HepG2 (cell line): ENCODE measurements around the gene RTBDN. TPM values are rescaled to one million over a fixed set of nuclear protein-coding genes. Genes with fewer than 3 reads are reported as not detected.

Source experiments
- CEBPG ChIP-seq: IDR thresholded peaks from 2 replicates; pipeline ENCODE4 v1.6.1; 2016
- CREM ChIP-seq, 2 experiments: sonication (generic) in 1 of 2; formaldehyde crosslinking in 1 of 2; IDR thresholded peaks; 2 replicates each; pipeline versions ENCODE4 v1.4.0 to v1.6.1; 2016 to 2020; ENCODE audit warnings: antibody characterized with exemption in 1 of 2, mild to moderate bottlenecking in 1 of 2, missing genetic modification reagents in 1 of 2
- JUND ChIP-seq: sonication (generic); formaldehyde crosslinking; IDR thresholded peaks from 2 replicates; pipeline ENCODE4 v1.8.0; 2022; ENCODE audit warnings: mild to moderate bottlenecking, missing genetic modification reagents
- KAT2B ChIP-seq: fragments of 150-350 bp; IDR thresholded peaks from 2 replicates; pipeline ENCODE4 v1.6.1; 2014; ENCODE audit warnings: low read depth, low read length, borderline replicate concordance
- MED8 ChIP-seq: sonication (generic); formaldehyde crosslinking; IDR thresholded peaks from 2 replicates; pipeline ENCODE4 v1.8.1; 2023; ENCODE audit warnings: mild to moderate bottlenecking, missing genetic modification reagents; ENCODE audit not compliant: insufficient replicate concordance
- MNT ChIP-seq: fragments of 450-650 bp; IDR thresholded peaks from 2 replicates; pipeline ENCODE4 v1.6.1; 2016
- MTA3 ChIP-seq: sonication (generic); formaldehyde crosslinking; IDR thresholded peaks from 2 replicates; pipeline ENCODE4 v1.4.0; 2020; ENCODE audit warnings: missing genetic modification reagents
- NFYB ChIP-seq: sonication (generic); formaldehyde crosslinking; IDR thresholded peaks from 2 replicates; pipeline ENCODE4 v1.4.0; 2020; ENCODE audit warnings: missing genetic modification reagents
- RARA ChIP-seq: IDR thresholded peaks from 2 replicates; pipeline ENCODE4 v1.6.1; 2016; ENCODE audit warnings: missing genetic modification reagents, missing compliant biosample characterization
- RNF219 ChIP-seq: sonication (generic); formaldehyde crosslinking; IDR thresholded peaks from 2 replicates; pipeline ENCODE4 v1.5.0; 2020; ENCODE audit warnings: mild to moderate bottlenecking, missing genetic modification reagents
- SPEN ChIP-seq: sonication (generic); formaldehyde crosslinking; IDR thresholded peaks from 2 replicates; pipeline ENCODE4 v1.5.1; 2020; ENCODE audit warnings: low read depth, mild to moderate bottlenecking, missing genetic modification reagents
- ZFP41 ChIP-seq: sonication (generic); formaldehyde crosslinking; IDR thresholded peaks from 2 replicates; pipeline ENCODE4 v1.4.0; 2020; ENCODE audit warnings: mild to moderate bottlenecking, missing genetic modification reagents, borderline replicate concordance
- ZFY ChIP-seq: sonication (generic); formaldehyde crosslinking; IDR thresholded peaks from 2 replicates; pipeline ENCODE4 v1.4.0; 2020; ENCODE audit warnings: missing genetic modification reagents
- ZMAT5 ChIP-seq: sonication (generic); formaldehyde crosslinking; IDR thresholded peaks from 2 replicates; pipeline ENCODE4 v1.5.0; 2020; ENCODE audit warnings: mild to moderate bottlenecking, low read depth, missing genetic modification reagents, borderline replicate concordance
- ZNF205 ChIP-seq: IDR thresholded peaks from 2 replicates; pipeline ENCODE4 v1.6.1; 2018; ENCODE audit warnings: missing biosample characterization, missing genetic modification reagents
- ZNF224 ChIP-seq: sonication (generic); formaldehyde crosslinking; IDR thresholded peaks from 2 replicates; pipeline ENCODE4 v1.5.0; 2020; ENCODE audit warnings: mild to moderate bottlenecking, missing genetic modification reagents
- ZNF468 ChIP-seq: sonication (generic); formaldehyde crosslinking; IDR thresholded peaks from 2 replicates; pipeline ENCODE4 v1.8.0; 2022; ENCODE audit warnings: mild to moderate bottlenecking, moderate library complexity, missing genetic modification reagents
- ZNF607 ChIP-seq: sonication (generic); formaldehyde crosslinking; IDR thresholded peaks from 2 replicates; pipeline ENCODE4 v1.5.1; 2020; ENCODE audit warnings: missing genetic modification reagents, mild to moderate bottlenecking, borderline replicate concordance
- ZNF704 ChIP-seq: sonication (generic); formaldehyde crosslinking; IDR thresholded peaks from 2 replicates; pipeline ENCODE4 v1.8.1; 2023; ENCODE audit warnings: mild to moderate bottlenecking, inconsistent platforms, moderate library complexity, missing genetic modification reagents, borderline replicate concordance
- ZNF749 ChIP-seq: sonication (generic); formaldehyde crosslinking; IDR thresholded peaks from 2 replicates; pipeline ENCODE4 v1.8.0; 2022; ENCODE audit warnings: mild to moderate bottlenecking, missing genetic modification reagents, moderate library complexity, borderline replicate concordance
- ZNF788 ChIP-seq: sonication (generic); formaldehyde crosslinking; IDR thresholded peaks from 2 replicates; pipeline ENCODE4 v1.5.0; 2020; ENCODE audit warnings: mild to moderate bottlenecking, missing genetic modification reagents, borderline replicate concordance
- polyA plus RNA-seq, 8 experiments: library from polyadenylated mRNA; depleted of rRNA in 3 of 8; stranded (reverse) in 7 of 8; unstranded in 1 of 8; fragments of >200 nt; fragmentation: Illumina TruSeq in 4 of 8; extraction: Trizol in 4 of 8; gene quantifications; 2 replicates each; pipeline versions ENCODE4 v1.2.1 to v1.2.3, GENCODE V29; 2011 to 2016; ENCODE audit warnings: low read depth in 4 of 8, missing spikeins in 1 of 8, mixed read lengths in 1 of 8; ENCODE audit not compliant: insufficient read depth in 1 of 8
- total RNA-seq, 5 experiments: library from RNA; depleted of rRNA; stranded (reverse); fragments of >200 nt; fragmentation: Illumina TruSeq; extraction: Trizol; gene quantifications; 2 replicates each; pipeline ENCODE4 v1.2.3, GENCODE V29; 2016; ENCODE audit warnings: low read depth in 1 of 5
- TF ChIP-seq, protein P1 (sequence below): sonication (generic); formaldehyde crosslinking; IDR thresholded peaks from 2 replicates; pipeline ENCODE4 v1.8.0; 2022; ENCODE audit warnings: low read depth, missing genetic modification reagents

RTBDN gene
- total and polyA plus RNA-seq, 2 of the 13 experiments (the other 11 are each of a cell fraction or from before 2014, with no cell fraction given) = 0.27 to 0.48 TPM

DNA sequence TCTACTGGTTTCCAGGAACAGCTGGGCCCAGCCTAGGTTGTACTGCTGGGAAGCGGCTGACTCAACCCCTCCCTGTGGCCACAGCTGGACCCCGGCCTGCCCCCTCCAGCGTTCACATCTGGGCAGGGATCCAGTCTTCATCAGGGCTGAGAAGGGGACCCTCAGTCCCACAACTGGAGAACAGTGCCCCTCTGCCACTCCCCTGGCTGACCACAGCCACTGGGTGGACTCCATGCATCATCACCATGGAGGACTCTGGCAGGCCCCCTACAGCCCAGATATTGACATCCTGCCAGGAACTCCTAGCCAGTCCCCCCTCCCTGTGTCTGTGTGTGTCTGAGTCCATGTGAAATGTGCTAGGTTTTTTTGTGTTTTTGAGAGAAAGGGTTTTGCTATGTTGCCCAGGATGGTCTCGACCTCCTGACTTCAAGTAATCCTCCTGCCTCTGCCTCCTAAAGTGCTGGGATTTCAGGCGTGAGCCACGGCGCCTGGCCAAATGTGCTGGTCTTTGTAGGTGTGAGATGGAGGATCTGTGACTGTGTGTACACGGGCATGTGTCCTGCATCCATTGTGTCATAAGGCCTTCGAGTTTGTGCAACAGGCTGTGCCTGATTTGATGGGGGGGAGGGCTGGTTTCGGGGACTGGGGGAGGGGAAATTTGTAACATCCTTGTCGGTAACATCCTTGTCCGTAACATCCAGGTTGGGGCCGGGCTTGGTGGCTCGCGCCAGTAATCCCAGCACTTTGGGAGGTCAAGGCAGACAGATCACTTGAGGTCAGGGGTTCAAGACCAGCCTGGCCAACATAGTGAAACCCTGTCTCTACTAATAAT lies 55.0 kb downstream of the RTBDN start (continued):
- no peak for TF ChIP-seq ZNF205 (CRISPR knock-in tag)
- TF ChIP-seq MTA3 (CRISPR knock-in tag) = no peak
- TF ChIP-seq MNT = no peak
- no peak for TF ChIP-seq MED8 (CRISPR knock-in tag)
- TF ChIP-seq JUND (CRISPR knock-in tag) = no peak
- TF ChIP-seq ZFP41 (CRISPR knock-in tag) = 0 out of 2 replicates have a peak, but pooled peaks have one; percentile 23
- no peak for TF ChIP-seq SPEN (CRISPR knock-in tag)
- peak; percentile 20; the same call in 1 of the 2 replicates for TF ChIP-seq CREM (IDR thresholded peaks at IDR 0.05)
- no peak for TF ChIP-seq CREM (CRISPR knock-in tag; IDR thresholded peaks at IDR 0.05)
- TF ChIP-seq ZNF607 (CRISPR knock-in tag) = no peak
- TF ChIP-seq ZNF224 (CRISPR knock-in tag) = 0 out of 2 replicates have a peak, but pooled peaks have one; percentile 46
- no peak for TF ChIP-seq ZNF704
- TF ChIP-seq NFYB (CRISPR knock-in tag) = no peak
- TF ChIP-seq ZMAT5 (CRISPR knock-in tag) = no peak
- TF ChIP-seq RARA (CRISPR knock-in tag) = no peak
- TF ChIP-seq RNF219 (CRISPR knock-in tag) = no peak
- TF ChIP-seq ZFY (CRISPR knock-in tag) = no peak
- 0 out of 2 replicates have a peak, but pooled peaks have one; percentile 6 for TF ChIP-seq CEBPG (CRISPR knock-in tag)
- TF ChIP-seq, protein P1, sequence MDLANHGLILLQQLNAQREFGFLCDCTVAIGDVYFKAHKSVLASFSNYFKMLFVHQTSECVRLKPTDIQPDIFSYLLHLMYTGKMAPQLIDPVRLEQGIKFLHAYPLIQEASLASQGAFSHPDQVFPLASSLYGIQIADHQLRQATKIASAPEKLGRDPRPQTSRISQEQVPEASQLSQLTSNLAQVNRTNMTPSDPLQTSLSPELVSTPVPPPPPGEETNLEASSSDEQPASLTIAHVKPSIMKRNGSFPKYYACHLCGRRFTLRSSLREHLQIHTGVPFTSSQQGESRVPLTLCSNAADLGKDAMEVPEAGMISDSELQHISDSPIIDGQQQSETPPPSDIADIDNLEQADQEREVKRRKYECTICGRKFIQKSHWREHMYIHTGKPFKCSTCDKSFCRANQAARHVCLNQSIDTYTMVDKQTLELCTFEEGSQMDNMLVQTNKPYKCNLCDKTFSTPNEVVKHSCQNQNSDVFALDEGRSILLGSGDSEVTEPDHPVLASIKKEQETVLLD (CRISPR knock-in tag) = no peak
- TF ChIP-seq ZNF468 = no peak
- no peak for TF ChIP-seq KAT2B
- no peak for TF ChIP-seq ZNF749 (CRISPR knock-in tag)
- TF ChIP-seq ZNF788 (CRISPR knock-in tag) = no peak
